Esophagus squamous epithelium (tissue), 4 donors: Measurements from ENCODE around the gene RSAD1.

Experiments used
- CTCF ChIP-seq, 6 experiments: fragments of 450-650 bp in 4 of 6; fragments of 200-600 bp in 2 of 6; sonication (generic) in 2 of 6; IDR thresholded peaks; one replicate each; pipeline ENCODE4 v1.5.1; 2016 to 2019; ENCODE audit warnings: antibody characterized with exemption in 6 of 6, mild to moderate bottlenecking in 4 of 6, moderate library complexity in 4 of 6
- POLR2A ChIP-seq, 4 donors: fragments of 450-650 bp; IDR thresholded peaks; one replicate each; pipeline ENCODE4 v1.6.1; 2017; ENCODE audit warnings: antibody characterized with exemption in 4 of 4, mild to moderate bottlenecking in 4 of 4, moderate library complexity in 3 of 4

GRCh38 chr17:50519141-50519834 lies 40.6 kb downstream of the RSAD1 start:
- TF ChIP-seq POLR2A (IDR thresholded peaks at IDR 0.05) (no peak), CTCF (IDR thresholded peaks at IDR 0.05) (no peak)
